GM13976 (cell line): ENCODE measurements around the gene RBCK1.

Source experiments
- DNase-seq: peaks from one replicate; pipeline ENCODE4 v3.0.0; 2012; ENCODE audit warnings: low spot score
- CTCF ChIP-seq: IDR thresholded peaks from 2 replicates; pipeline ENCODE4 v1.5.1; 2012; ENCODE audit warnings: borderline replicate concordance, mild to moderate bottlenecking; ENCODE audit not compliant: insufficient read depth; ENCODE audit errors: extremely low read depth, missing control alignments, control extremely low read depth
- in situ Hi-C: fragments of 300-500 bp; cut with MboI; formaldehyde crosslinking; loops from one replicate; pipeline ENCODE4 v1.12.0; 2022; ENCODE audit warnings: low sequenced_read_pairs, mixed read lengths, inconsistent platforms; ENCODE audit not compliant: unreplicated experiment

RBCK1 gene

GRCh38 chr20:364905-365794 lies 42.9 kb upstream of the RBCK1 start:
- no peak for DNase-seq
- no peak for TF ChIP-seq CTCF
- in situ Hi-C loops, result no loop called here

GRCh38 chr20:366041-366718 lies 41.9 kb upstream of the RBCK1 start:
- in situ Hi-C loops, result no loop called here
- no peak for DNase-seq
- no peak for TF ChIP-seq CTCF

GRCh38 chr20:366719-367485 lies 41.2 kb upstream of the RBCK1 start:
- no peak for TF ChIP-seq CTCF
- in situ Hi-C loops, result no loop called here
- no peak for DNase-seq

GRCh38 chr20:367486-367887 lies 40.6 kb upstream of the RBCK1 start:
- DNase-seq, result no peak
- in situ Hi-C loops, result no loop called here
- no peak for TF ChIP-seq CTCF

GRCh38 chr20:368915-369314 lies 39.2 kb upstream of the RBCK1 start:
- in situ Hi-C loops, result no loop called here
- no peak for DNase-seq
- no peak for TF ChIP-seq CTCF

GRCh38 chr20:370151-370600 lies 37.9 kb upstream of the RBCK1 start:
- in situ Hi-C loops, result no loop called here
- DNase-seq, result no peak
- no peak for TF ChIP-seq CTCF
